Inferior parietal cortex (tissue), 1 donor: ENCODE results near the gene TBRG4.
"Not testable (repeated sequence)": the region's sequence is repeated elsewhere in the genome, so short reads cannot be mapped to it uniquely, and the experiment has no call there.

ENCODE experiments used
- DNase-seq: peaks from one replicate; pipeline ENCODE4 v3.0.0-alpha.2; 2016; ENCODE audit errors: extremely low spot score

TBRG4 gene

GRCh38 chr7:45116048-45116447 lies 4.6 kb upstream of the TBRG4 start:
- no peak for DNase-seq

- DNase-seq = no peak
These were observed 3.4 kb upstream of the TBRG4 start for GRCh38 chr7:45114926-45115325.

GRCh38 chr7:45114257-45114656 lies 2.8 kb upstream of the TBRG4 start:
- DNase-seq = not testable (repeated sequence)

GRCh38 chr7:45112648-45113047 lies 1.2 kb upstream of the TBRG4 start:
- no peak for DNase-seq

GRCh38 chr7:45108863-45109262 lies 2.6 kb downstream of the TBRG4 start:
- no peak for DNase-seq

GRCh38 chr7:45107356-45107755 lies 4.1 kb downstream of the TBRG4 start:
- no peak for DNase-seq

- no peak for DNase-seq
These were observed 4.7 kb downstream of the TBRG4 start for GRCh38 chr7:45106820-45107219.

GRCh38 chr7:45105588-45106188 lies 5.8 kb downstream of the TBRG4 start:
- no peak for DNase-seq

GRCh38 chr7:45104844-45105587 lies 6.5 kb downstream of the TBRG4 start:
- DNase-seq = no peak

- no peak for DNase-seq
These were observed 7.3 kb downstream of the TBRG4 start for GRCh38 chr7:45103958-45104843.

GRCh38 chr7:45102785-45103712 lies 8.4 kb downstream of the TBRG4 start:
- no peak for DNase-seq

GRCh38 chr7:45101748-45102147 lies 9.7 kb downstream of the TBRG4 start:
- DNase-seq = no peak

GRCh38 chr7:45100761-45101480 lies 10.6 kb downstream of the TBRG4 start:
- no peak for DNase-seq

- no peak for DNase-seq
These were observed 11.4 kb downstream of the TBRG4 start for GRCh38 chr7:45099891-45100760.

- DNase-seq = no peak
These were observed 12.3 kb downstream of the TBRG4 start for GRCh38 chr7:45098983-45099839.

GRCh38 chr7:45092931-45093235 lies 18.6 kb downstream of the TBRG4 start:
- no peak for DNase-seq

GRCh38 chr7:45092100-45092930 lies 19.2 kb downstream of the TBRG4 start:
- no peak for DNase-seq

GRCh38 chr7:45089341-45089891 lies 22.1 kb downstream of the TBRG4 start:
- peak; percentile 94 for DNase-seq
